HG03025 (cell line): ENCODE results near the gene CTBP2.
"Not testable (repeated sequence)": the region's sequence is repeated elsewhere in the genome, so short reads cannot be mapped to it uniquely, and the experiment has no call there.

Experiments used
- ATAC-seq: cut with Tn5 transposase; IDR thresholded peaks from one replicate; pipeline ENCODE4 v1.9.1; 2021; ENCODE audit warnings: mild to moderate bottlenecking, moderate library complexity; ENCODE audit not compliant: unreplicated experiment, low FRiP score

CTBP2 gene

DNA sequence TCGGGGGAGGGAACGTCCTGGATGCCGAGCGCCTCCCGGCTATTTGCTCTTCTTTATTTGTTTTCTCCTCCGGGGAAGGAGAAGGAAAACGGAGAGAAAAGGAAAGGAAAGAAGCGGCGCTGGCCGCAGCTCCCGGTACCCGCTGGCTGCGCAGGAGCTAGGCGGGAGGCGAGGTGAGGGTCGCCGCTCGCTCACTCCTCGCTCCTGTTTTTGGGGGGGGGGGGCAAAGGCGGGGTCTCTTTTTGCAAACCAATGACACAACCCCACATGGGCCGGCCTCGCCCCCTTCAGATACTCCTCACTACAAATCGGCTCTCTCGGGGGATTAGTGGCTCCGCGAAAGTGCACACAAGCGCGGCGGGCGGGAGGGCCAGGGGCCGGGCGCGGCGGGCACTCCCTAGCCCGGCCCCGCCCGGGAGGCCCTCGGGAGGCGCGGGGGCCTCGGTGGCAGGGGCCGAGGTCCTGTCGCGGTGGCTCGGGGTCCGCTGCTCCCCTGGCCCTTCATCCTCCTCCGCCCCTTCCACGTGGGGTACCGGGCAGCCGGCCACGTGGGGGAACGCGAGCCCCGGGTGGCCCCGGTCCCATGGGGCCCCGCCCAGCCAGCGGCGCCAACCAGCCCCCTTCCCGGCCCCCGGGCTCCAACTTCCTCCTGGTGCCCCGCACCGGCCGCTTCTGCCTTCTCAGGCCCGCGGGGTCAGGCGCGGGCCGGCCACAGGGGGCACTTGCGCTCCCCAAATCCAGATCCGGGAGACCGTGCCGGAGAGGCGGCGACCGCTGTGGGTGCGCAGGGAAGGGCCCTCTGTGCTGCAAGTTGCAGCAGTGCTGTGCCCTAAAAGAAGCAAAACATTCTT is 718 bp upstream of the CTBP2 start:
- ATAC-seq, result no peak

DNA sequence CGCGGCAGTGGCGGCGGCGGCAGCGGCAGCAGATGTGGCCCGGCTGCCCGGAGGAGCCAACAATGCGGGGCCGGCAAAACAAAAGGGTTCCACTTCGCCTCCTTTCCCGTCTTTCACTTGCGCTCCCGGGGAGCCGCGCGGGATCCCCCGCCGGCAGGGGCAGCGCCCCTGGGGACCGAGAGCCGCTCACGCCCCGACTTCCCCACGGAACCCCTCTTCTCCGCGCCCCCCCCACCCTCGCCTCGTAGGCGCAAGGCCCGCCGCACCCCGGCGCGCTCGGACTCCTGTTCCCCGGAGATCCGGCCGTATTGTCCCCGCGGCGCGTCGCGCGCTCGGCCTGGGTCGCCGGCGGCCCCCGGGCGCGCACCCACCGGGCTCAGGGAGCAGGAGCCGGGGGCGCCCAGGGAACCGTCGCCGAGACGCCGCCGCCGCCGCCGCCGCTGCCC is 854 bp downstream of the CTBP2 start:
- no peak for ATAC-seq

DNA sequence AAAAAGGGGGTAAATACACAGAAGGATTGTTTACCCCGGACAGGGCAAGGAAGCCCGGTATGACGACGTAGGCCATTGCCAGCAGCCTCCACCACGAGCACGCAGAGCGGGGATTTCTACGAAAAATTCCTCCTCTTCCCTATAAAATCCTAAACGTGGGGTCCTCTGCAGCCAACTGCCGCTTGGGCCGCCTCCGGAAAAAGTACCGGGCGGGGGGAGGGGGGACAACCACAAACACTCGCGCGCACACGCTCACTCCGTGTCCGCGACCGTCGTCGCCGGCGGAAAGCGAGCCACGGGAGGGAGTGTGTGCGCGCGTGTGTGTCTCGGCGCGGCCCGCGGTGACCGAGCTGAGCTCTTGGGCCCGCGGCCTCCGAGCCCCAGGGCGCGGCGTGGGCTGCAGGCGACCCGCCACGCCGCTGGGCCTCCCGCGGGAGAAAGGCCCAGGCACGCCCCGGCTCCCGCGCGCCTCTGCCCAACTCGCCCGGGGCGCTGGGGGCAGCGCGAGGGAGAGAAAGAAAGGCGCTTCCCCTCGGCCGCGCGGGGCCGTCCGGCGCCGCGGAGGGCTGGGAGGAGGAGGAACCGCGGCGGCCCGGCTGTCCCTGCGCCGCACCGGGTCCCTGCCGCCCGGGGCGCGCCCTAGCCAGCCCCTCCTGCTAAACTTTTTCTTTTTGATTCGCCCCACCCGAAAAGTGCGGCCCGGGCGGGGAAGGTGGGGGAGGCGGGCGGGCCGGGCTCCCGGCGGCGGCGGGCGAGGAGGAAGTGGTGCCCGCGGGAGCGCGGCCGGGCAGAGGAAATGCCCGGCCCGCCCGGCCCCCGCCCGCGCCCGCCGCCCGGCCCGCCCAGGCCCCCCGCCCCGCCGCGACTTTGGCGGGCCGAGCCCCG is 1.5 kb downstream of the CTBP2 start:
- no peak for ATAC-seq

DNA sequence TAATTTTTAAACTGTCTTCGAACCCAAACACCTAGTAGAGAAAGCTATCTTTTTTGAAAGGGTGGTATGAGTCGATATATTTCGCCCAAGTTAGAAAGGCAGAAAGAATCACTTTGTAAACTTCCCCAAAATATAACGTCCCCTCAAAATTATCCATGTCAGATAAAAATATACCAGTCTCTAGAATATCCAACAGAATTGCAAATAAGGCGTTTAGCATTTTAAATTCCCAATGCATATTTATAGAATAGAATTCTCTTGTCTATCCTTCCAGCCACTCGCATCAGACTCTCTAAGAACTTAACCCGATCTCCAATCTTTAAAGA is 2.1 kb downstream of the CTBP2 start:
- ATAC-seq, result no peak

DNA sequence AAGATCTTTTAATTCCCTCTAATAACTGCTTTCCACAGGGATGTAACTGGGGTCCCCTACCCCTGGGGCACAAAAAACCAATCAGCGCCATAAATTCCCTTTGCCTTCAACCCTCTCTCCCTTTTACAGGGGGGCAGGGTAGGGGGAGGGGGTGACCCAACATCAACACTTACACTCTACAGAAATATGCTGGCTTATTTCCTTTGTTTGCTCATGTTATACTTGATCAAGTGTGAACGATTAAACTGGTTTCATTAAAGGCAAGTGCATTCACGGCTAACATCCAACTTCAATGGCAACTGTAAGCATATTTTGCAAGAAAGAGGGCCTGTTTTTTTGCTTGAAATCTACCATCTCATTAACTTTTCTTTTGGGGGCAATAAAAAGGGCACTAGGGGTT is 2.9 kb downstream of the CTBP2 start:
- no peak for ATAC-seq

DNA sequence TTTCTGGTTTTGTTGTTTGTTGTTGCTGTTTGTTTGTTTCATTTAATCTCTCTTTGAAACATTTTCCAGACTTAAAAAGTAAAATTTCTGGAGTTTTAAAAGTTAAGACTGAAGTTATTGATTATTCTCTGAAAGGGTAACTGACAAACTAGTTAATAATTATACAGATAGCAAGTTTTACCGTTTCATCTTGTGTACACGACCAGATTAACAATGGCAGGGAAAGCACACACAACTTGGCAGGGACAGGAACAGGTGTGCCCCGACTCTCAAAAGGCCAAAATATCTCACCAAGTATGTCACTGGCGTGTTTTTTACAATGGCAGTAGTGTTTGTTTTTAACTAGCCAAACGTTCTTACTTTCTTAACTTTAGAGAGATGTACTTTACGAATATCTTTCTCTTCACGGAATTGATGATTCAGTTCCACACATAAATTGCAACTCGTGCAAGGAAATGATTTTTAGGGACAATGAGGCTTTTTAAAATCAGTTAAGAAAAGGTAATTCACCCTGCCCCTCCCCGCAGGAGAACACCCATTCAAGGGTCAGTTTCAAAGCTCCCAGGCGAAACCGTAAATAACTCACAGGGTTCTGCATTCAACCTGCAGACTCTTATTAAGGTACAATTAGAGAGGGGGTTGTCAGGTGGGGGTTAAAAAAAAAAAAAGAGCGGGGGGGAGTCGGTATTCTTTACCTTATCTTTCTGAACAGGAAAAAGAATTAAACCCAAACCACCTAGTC is 3.5 kb downstream of the CTBP2 start:
- no peak for ATAC-seq

DNA sequence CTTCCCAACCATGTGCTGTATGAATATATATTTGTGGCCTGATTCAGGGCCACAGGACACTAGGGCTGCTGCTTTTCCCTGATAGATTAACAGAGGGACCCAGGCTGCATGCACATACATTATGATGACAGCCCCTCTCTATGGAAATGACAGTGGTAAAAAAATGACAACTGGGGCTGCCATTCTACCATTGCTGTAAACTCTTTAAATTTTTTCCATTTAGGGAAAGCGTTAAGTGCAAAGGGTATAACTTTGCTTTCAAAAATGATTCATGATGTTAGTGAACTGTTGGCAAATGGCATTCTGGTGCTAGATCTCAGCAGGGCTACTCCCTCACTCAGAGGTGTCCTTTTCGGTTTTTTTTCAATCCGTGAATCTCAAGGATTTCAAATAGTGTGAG is 4.2 kb downstream of the CTBP2 start:
- no peak for ATAC-seq

DNA sequence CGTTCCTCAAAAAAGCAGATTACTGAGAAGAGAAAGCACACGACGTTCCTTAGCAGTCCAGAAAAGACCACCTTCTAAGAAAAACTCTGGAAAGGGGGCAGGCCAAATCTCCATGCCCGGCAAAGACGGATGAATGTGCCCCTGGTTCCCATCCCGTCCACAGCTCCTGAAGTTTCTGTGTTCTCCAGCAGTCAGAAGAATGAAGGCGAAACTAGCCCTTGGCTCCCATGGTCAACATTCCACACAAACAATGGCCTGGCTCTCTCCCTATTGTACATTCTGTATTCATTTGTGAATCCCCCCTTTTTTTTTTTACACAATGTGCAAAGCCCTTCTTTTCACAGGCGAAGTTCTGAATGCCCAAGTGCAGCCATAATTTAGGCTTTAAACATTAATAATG is 5.3 kb downstream of the CTBP2 start:
- no peak for ATAC-seq

DNA sequence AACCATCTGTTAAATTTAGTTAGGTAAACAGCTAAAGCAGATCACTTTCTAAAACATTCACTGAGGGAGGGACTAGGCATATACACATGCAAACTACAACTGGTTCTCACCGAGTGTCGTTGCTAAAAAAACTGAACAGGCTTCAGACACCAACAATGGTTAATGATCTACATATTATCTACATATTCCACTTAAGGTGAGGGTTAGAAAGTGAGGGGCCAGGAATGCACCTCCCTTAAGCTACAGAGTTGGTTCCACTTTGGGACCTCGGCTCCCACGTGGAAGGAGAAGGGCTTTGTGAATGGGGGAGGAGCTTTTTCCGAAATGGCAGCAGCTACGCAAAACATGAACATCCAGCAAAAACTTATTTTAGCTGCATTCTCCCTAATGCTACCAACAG is 5.8 kb downstream of the CTBP2 start:
- ATAC-seq, result no peak

DNA sequence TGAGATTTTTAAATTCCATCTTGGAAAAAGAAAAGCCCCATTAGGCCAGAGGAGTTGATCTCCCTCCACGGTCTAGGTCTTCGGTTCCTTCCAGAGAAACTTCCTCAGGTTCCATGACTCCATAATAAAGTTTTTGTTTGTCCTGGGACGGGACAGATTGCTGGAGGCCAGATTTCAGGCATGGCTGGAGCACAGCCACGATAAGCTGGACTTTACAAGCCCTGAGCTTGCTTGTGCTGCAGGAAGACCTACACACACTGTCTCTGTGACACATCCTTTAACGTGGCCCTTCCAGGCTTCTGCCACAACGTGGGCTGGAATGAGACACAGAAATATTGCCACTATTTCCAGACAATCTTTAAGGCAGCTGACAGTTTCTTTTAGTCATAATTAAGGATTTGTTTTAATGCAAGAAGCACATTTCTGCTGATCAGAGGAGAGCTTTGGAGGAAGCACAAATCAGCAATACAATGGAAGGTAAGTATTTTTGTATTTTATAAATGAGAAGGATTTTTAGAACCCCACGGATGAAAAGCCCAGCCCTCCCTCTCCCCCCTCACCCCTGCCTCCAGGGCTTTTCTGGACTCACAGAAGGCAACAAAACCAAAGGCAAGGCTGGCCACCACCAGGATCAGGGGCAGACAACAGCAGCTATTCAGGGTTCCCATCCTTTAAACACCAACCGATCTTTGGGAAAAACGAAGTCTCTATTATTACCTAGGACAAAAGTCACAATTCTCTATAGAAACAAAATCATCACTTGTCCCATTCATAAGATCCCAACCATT is 6.5 kb downstream of the CTBP2 start:
- no peak for ATAC-seq

DNA sequence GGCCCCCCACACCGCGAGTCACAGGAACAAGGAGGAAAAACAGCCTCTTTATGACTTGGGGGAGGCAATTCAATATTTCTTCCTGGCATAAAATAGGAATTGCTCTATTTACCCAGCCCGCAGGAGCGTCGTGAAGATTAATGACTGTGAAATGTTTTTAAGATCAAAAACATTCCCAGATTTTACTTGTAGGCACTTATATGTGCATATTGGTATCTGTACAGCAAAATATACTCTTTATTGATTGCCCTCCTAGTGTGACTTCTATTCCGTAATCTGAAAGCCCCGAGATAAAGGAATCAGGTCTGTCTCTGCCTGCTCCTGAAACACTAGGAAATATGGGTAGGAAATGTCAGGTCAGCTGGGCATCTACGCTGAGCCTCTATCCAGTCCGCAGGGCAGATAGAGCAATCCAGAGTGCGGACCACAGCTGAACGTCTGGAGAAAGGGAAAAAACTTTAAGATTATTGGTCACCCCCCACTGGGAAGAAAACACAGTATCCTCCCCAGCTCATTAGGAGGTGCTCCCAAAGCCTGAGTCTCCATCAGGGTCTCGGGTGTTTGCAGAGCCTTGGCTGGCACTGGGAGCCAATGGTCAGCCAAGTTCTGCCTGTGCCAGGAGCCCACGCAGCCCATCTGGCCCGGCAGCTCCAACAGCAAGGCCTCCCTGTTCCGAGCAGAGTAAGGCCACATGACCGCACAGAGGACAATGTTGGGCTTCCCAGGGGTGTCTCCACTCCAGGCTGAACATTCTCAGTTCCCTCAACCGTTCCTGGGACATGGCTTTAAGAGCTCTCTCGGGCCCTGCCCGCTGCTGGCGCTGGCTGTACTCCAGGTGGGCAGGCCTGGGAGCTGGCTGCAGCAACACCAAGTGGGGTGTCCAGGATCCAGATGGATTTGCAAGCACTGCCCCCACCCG is 7.7 kb downstream of the CTBP2 start:
- no peak for ATAC-seq

DNA sequence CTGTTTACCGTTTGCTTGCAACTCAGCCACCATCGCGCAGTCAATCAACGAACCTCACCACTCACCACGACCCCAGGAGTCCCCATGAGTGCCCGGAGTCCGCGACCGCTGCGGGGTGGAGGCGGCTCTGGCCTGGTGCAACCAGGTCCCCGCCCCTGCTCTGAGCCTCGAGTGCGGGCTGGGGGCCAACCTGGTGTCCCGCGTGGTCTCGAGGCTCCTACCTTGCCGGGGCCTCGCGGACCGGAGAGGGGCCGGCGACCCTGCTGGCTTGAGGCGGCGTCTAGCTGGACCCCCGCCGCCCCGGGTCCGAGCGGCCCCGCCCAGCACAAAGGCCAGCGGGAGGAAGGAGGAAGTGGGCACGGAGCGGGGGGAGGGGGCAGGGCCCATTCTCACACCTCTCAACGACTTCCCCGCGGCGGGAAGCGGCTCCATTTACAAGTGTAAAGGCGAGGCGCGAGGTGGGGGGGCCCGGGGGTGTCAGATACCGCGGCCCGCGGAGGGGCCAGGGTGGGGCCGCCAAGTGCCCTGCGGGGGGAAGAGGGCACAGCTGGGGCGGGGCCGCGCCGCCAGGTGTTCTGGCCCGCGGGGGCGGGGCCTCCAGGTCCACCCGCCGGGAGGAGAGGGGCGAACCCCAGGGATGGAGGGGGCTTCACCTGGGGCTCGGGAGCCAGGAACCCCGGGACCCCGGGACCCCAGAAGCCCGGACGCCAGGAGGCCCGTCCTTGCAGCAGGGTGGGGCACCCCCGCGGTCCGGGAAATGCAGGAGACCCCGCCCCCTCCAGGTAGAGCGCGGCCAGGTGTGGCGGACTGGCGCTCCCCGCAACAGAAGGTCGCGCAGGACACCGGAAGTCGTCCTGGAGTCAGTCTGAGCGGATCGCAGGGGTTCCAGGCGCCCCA is 8.6 kb downstream of the CTBP2 start:
- ATAC-seq, result no peak

DNA sequence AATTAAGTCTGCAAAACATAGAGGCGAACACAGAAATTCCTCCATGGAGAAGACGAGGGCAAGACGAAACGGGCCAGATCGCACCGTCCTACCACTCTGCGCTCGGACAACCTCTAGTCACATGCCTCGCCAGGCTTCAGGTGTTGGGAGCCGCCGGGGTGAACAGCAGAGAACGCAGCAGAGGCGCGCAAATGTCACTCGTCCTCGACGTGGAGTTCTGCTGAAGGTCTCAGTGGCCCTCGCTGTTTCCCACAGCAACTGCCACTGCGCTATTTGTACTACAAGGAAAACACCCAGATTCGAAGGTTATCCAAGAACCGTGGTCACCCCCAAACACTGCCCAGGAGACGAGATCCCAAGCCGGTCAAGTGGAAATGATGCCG is 9.2 kb downstream of the CTBP2 start:
- no peak for ATAC-seq

DNA sequence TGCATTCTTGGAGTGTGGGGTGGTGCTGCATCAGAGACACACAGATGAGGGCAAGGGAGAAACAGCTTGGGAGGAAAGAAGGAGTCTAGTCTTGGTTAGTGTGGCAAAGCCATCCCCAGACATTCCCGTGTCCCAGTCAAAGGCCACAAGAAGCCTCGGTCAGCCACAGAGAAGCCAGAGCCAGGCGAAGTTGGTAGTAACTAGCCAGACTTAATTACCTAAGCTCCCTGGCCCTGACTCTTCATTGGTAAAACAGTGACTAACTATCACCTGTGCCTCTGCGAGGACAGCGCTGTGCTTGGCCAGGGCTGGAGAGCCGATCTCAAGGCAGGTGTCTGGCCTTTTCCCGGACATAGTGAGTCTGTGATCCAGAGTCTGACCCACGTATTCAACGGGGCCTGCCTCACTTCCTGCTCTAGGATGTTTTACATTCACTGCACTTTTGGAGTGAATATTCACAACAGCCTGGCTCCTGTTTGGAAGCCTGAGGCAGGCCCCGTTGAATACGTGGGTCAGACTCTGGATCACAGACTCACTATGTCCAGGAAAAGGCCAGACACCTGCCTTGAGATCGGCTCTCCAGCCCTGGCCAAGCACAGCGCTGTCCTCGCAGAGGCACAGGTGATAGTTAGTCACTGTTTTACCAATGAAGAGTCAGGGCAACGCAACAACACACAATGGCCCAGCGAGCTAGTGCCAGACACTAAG is 9.8 kb downstream of the CTBP2 start:
- ATAC-seq, result not testable (repeated sequence)

DNA sequence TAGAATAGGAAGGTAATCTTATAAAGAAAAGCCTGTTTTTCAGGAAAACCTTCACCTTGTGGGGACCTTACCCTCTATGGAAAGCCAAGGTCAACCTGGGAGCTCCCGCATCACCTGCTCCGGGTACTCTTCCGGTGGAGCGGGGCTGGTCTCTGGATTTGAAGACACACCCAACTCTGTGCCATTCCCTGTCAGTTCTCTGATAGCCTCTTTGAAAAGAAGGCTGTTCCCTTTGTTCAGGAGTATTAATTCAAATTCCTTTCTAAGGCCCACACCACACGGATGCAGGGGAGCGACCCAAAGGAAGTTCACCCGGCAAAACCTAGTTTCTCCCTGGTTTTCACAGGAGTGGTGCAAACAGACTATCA is 10.7 kb downstream of the CTBP2 start:
- no peak for ATAC-seq

DNA sequence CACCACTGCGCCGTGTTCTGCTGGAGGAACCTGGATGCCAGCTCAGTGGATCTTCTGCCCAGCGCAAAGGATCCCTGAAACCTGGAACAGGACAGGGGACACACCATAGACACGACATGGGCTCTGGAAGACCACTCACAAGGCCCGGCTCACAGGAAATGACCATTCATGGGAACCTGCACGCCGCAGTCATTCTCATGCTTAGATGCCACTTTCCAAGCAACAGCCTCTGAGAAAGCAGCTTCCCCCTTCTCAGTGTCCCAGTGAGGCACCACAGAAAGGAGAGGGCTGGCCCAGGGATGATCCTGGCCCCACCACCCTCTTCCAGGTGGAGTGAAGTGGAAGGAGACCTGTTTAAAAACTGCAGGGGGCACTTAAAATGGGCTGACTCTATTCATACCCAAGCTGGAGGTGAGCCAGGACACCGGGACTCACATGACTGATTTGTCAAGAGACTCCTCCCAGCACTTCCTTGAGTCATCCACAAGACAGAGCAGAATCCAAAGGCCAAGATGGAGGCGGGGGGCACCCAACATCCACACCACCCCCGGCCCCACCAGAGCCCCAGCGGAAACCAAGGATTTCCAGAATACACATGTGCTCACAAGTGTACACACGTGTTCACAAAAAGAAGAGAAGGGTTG is 11.2 kb downstream of the CTBP2 start:
- ATAC-seq, result no peak

DNA sequence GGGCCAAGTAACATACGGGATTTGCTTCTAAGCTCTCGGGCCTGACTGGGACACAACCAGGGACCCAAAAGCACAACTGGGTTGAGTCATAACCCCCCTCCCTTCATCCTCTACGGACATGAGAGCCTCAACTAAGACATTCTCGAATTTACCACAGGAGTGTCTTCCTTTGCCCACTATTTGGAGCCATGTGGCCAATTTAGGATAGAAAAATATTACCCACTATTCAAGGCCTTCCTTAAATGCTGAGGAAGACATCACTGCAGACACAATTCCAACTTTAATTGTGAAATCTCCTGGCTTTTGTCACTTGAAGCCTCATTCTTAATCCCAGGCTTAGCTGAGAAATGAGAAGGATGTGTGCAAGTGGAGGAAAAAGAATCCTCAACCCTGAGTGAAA is 11.8 kb downstream of the CTBP2 start:
- ATAC-seq, result no peak
